B cell (primary cell): ENCODE results near the gene RABGAP1L. TPM values are rescaled to one million over a fixed set of nuclear protein-coding genes. Genes with fewer than 3 reads are reported as not detected.

Source experiments
- ATAC-seq: fragments of 200-7000 bp; cut with Tn5 transposase; one replicate; pipeline ENCODE4 v1.10.0; 2021; ENCODE audit warnings: low read depth, mild to moderate bottlenecking, moderate number of reproducible peaks, moderate library complexity
- CTCF ChIA-PET: fragments of 350-600 bp; sonication (Branson Sonifier 250); formaldehyde crosslinking; loops from one replicate; lab custom pipeline; 2021; ENCODE audit warnings: antibody characterized with exemption, inconsistent platforms; lab: Charles Lee
- POLR2A ChIA-PET: fragments of 350-600 bp; sonication (Branson Sonifier 250); formaldehyde crosslinking; loops from one replicate; lab custom pipeline; 2021; ENCODE audit warnings: antibody characterized with exemption; lab: Charles Lee
- DNase-seq: peaks from one replicate; pipeline ENCODE4 v3.0.0; 2013
- H2AFZ ChIP-seq: 2 replicates; pipeline ENCODE4 v1.6.1; 2012; ENCODE audit warnings: mild to moderate bottlenecking, low read depth, low read length; ENCODE audit not compliant: insufficient read depth, poor library complexity, severe bottlenecking
- H3K27ac ChIP-seq, 2 donors: 1 replicate in 1 of 2; 2 replicates in 1 of 2; pipeline ENCODE4 v1.5.1; 2012 to 2013; ENCODE audit warnings: low read length in 2 of 2, mild to moderate bottlenecking in 2 of 2, moderate library complexity in 1 of 2
- H3K27me3 ChIP-seq, 4 experiments: fragments of 200-600 bp in 1 of 4; sonication (generic) in 1 of 4; replicated peaks in 1 of 4; 1 replicate in 2 of 4; 2 replicates in 2 of 4; pipeline versions ENCODE4 v1.6.1 to v1.7.0; 2013 to 2016; ENCODE audit warnings: low read length in 3 of 4, mild to moderate bottlenecking in 2 of 4, mixed read lengths in 1 of 4, moderate library complexity in 1 of 4; ENCODE audit not compliant: insufficient read depth in 4 of 4, control insufficient read depth in 3 of 4; ENCODE audit errors: control extremely low read depth in 1 of 4
- H3K36me3 ChIP-seq, 2 experiments: replicated peaks in 1 of 2; 1 replicate in 1 of 2; 2 replicates in 1 of 2; pipeline versions ENCODE4 v1.6.1 to v1.7.1; 2013; ENCODE audit warnings: low read length in 1 of 2; ENCODE audit not compliant: insufficient read depth in 2 of 2, control insufficient read depth in 1 of 2; ENCODE audit errors: control extremely low read depth in 1 of 2, extremely low read depth in 1 of 2
- H3K4me1 ChIP-seq, 2 donors: fragments of 200-600 bp in 1 of 2; sonication (generic) in 1 of 2; 1 replicate in 1 of 2; 2 replicates in 1 of 2; pipeline versions ENCODE4 v1.5.1 to v1.6.1; 2013 to 2017; ENCODE audit warnings: low read length in 2 of 2; ENCODE audit not compliant: control insufficient read depth in 2 of 2, insufficient read depth in 2 of 2
- H3K4me2 ChIP-seq: replicated peaks from 2 replicates; pipeline ENCODE3; 2012; ENCODE audit warnings: mild to moderate bottlenecking, low read depth, low read length; ENCODE audit not compliant: poor library complexity, severe bottlenecking
- H3K4me3 ChIP-seq, 5 experiments: fragments of 200-600 bp in 1 of 5; sonication (generic) in 1 of 5; 1 replicate in 3 of 5; 2 replicates in 2 of 5; pipeline versions ENCODE4 v1.5.1 to v1.7.0; 2011 to 2016; ENCODE audit warnings: low read length in 4 of 5, mild to moderate bottlenecking in 4 of 5, low read depth in 2 of 5, control low read depth in 1 of 5, moderate library complexity in 1 of 5; ENCODE audit not compliant: insufficient read depth in 1 of 5; ENCODE audit errors: control extremely low read depth in 1 of 5, extremely low read depth in 1 of 5
- H3K79me2 ChIP-seq: fragments of 200-600 bp; sonication (generic); one replicate; pipeline ENCODE4 v1.6.0; 2016; ENCODE audit warnings: low read length; ENCODE audit not compliant: control insufficient read depth, insufficient read depth
- H3K9ac ChIP-seq: fragments of 200-600 bp; sonication (generic); 2 replicates; pipeline ENCODE4 v1.6.1; 2017; ENCODE audit warnings: mild to moderate bottlenecking, low read length, moderate library complexity
- H3K9me3 ChIP-seq, 3 donors: one replicate each; pipeline versions ENCODE4 v1.6.1 to v1.7.1; 2013; ENCODE audit warnings: low read length in 2 of 3; ENCODE audit not compliant: control insufficient read depth in 2 of 3, insufficient read depth in 1 of 3; ENCODE audit errors: control extremely low read depth in 1 of 3
- H4K20me1 ChIP-seq: 2 replicates; pipeline ENCODE4 v1.6.0; 2012; ENCODE audit warnings: mild to moderate bottlenecking, low read length; ENCODE audit not compliant: insufficient read depth, control insufficient read depth, poor library complexity, severe bottlenecking
- H3K27ac Mint-ChIP-seq: one replicate; pipeline ENCODE4 v1.8.0; 2021; ENCODE audit warnings: mixed read lengths
- H3K27me3 Mint-ChIP-seq: one replicate; pipeline ENCODE4 v1.8.0; 2021; ENCODE audit warnings: mixed read lengths
- H3K4me1 Mint-ChIP-seq: one replicate; pipeline ENCODE4 v1.8.0; 2021; ENCODE audit warnings: mixed read lengths
- H3K4me3 Mint-ChIP-seq: one replicate; pipeline ENCODE4 v1.8.0; 2021; ENCODE audit warnings: mixed read lengths
- H3K9me3 Mint-ChIP-seq: one replicate; pipeline ENCODE4 v1.8.0; 2022; ENCODE audit warnings: mixed read lengths; ENCODE audit not compliant: insufficient read depth
- CTCF ChIP-seq: fragments of 200-600 bp; IDR thresholded peaks from one replicate; pipeline ENCODE4 v1.8.0; 2022; ENCODE audit warnings: antibody characterized with exemption, mild to moderate bottlenecking
- EZH2 ChIP-seq: IDR thresholded peaks from 2 replicates; pipeline ENCODE4 v1.6.1; 2012; ENCODE audit warnings: borderline replicate concordance, low read depth, mild to moderate bottlenecking, moderate library complexity, low read length; ENCODE audit not compliant: insufficient read depth, poor library complexity, severe bottlenecking
- intact Hi-C: fragments of 100-400 bp; cut with micrococcal nuclease; formaldehyde crosslinking; loops from one replicate; pipeline ENCODE4 v1.10.0; 2022
- polyA plus RNA-seq: library from polyadenylated mRNA; depleted of rRNA; stranded (reverse); fragments of >200 nt; gene quantifications from 2 replicates; pipeline ENCODE4 v1.2.3, GENCODE V29; 2012
- total RNA-seq, 2 donors: library from RNA; stranded (reverse); fragments of 120-200 nt in 1 of 2; gene quantifications; 1 replicate in 1 of 2; 2 replicates in 1 of 2; pipeline versions ENCODE4 v1.2.3 to v1.2.4, GENCODE V29; 2013 to 2022

Gene RABGAP1L
- total and polyA plus RNA-seq, 2 donors (not counting 1 experiment from before 2014, with no cell fraction given) = 34.9 to 159 TPM

DNA sequence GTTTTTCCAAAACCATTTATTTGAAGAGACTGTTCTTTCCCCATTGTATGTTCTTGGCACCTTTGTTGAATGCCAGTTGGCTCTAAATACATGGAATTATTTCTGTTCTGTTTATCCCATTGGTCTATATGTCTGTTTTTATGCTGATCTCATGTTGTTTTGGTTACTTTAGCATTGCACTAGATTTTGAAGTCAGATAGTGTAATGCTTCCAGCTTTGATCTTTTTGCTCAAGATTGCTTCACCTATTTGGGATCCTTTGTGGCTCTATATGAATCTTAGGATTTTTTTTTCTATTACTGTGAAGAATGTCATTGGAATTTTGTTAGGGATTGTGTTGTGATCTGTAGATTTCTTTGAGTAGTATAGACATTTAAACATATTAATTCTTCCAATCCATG, 149.3 kb downstream of the RABGAP1L start:
- Histone ChIP-seq H3K9me3 (peaks cover 4 to 11% (median 5%) of the 10 kb centered on the region in 3 donors), H2AFZ (no peak overlapping the region), H3K79me2 (peaks cover 27% of the 10 kb centered on the region), H3K4me1 (peaks cover 2 to 5% of the 10 kb centered on the region in 2 donors), H4K20me1 (no peaks in the 10 kb centered on the region), H3K27ac (no peak overlapping the region), H3K36me3 (peaks cover 0 to 27% of the 10 kb centered on the region in 2 experiments), H3K27me3 (no peaks in the 10 kb centered on the region), H3K4me3 (no peak overlapping the region), H3K4me2 (no peak overlapping the region), H3K9ac (no peak overlapping the region)
- ATAC-seq (no peak), DNase-seq (no peak)
- TF ChIP-seq EZH2 = no peak
- TF ChIP-seq CTCF = no peak
- ChIA-PET CTCF (no interaction called here), POLR2A (no interaction called here)
- H3K4me3 Mint-ChIP-seq = no peak overlapping the region
- peaks cover 20% of the 10 kb centered on the region for H3K4me1 Mint-ChIP-seq
- intact Hi-C loops = no loop called here
- peaks cover 20% of the 10 kb centered on the region for H3K9me3 Mint-ChIP-seq
- no peak overlapping the region for H3K27ac Mint-ChIP-seq
- H3K27me3 Mint-ChIP-seq = no peaks in the 10 kb centered on the region

DNA sequence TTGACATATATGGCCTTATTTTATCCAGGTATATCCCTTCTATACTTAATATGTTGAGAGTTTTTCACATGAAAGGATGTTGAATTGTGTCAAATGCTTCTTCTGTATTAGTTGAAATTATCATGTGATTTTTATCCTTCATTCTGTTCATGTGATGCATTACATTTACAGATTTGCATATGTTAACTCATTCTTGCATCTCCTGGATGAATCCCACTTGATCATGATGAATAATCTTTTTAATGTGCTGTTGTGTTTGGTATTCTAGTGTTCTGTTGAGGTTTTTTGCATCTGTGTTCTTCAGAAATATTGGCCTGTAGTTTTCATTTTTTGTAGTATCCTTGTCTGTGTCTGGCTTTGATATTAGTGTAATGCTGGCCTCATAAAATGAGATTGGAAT, 150.2 kb downstream of the RABGAP1L start:
- no peak overlapping the region for H3K9ac ChIP-seq
- peaks cover 4 to 13% (median 5%) of the 10 kb centered on the region in 3 donors for H3K9me3 ChIP-seq
- H2AFZ ChIP-seq = no peak overlapping the region
- H3K27me3 ChIP-seq = no peaks in the 10 kb centered on the region
- H3K79me2 ChIP-seq = peaks cover 27% of the 10 kb centered on the region
- ChIA-PET POLR2A (no interaction called here), CTCF (interaction anchor here (0.6 kb wide), 1 partner anchor 33 kb away, joined by 3 read pairs; no protein-coding TSS in a partner anchor)
- intact Hi-C loops = no loop called here
- Mint-ChIP-seq H3K4me3 (no peak overlapping the region), H3K9me3 (peaks cover 20% of the 10 kb centered on the region), H3K27ac (no peak overlapping the region), H3K4me1 (peaks cover 29% of the 10 kb centered on the region), H3K27me3 (no peaks in the 10 kb centered on the region)
- peaks cover 0 to 25% of the 10 kb centered on the region in 2 experiments for H3K36me3 ChIP-seq
- H3K27ac ChIP-seq = no peak overlapping the region
- ATAC-seq (no peak), DNase-seq (no peak)
- no peak overlapping the region for H3K4me2 ChIP-seq
- H3K4me3 ChIP-seq = no peak overlapping the region
- no peaks in the 10 kb centered on the region for H4K20me1 ChIP-seq
- no peak for TF ChIP-seq CTCF
- TF ChIP-seq EZH2 = no peak
- peaks cover 7 to 14% of the 10 kb centered on the region in 2 donors for H3K4me1 ChIP-seq
